ENCODE data around the gene KIRREL1. TPM values are rescaled to one million over a fixed set of nuclear protein-coding genes. Genes with fewer than 3 reads are reported as not detected.

The KIRREL1 gene
- total and polyA plus RNA-seq, 2 of the 8 experiments (the other 6 are each of a cell fraction or from before 2014, with no cell fraction given) = 14.2 to 39.0 TPM

GRCh38 chr1:157992833-157993146, 655 bp upstream of the KIRREL1 start (continued):
- no peak for TF ChIP-seq CHD7 (IDR thresholded peaks at IDR 0.05; ENCODE audit: insufficient replicate concordance, low read length)
- no peak for TF ChIP-seq CHD2 (IDR thresholded peaks at IDR 0.05; ENCODE audit: low read length)
- no peak for TF ChIP-seq SP1 (IDR thresholded peaks at IDR 0.05; ENCODE audit: low read depth, low read length)
- TF ChIP-seq EZH2 (IDR thresholded peaks at IDR 0.05; ENCODE audit: low read depth, low read length, severe bottlenecking) = no peak
- TF ChIP-seq USF2 (IDR thresholded peaks at IDR 0.05; ENCODE audit: low read length) = no peak
- no peak for TF ChIP-seq SIN3A (conservative IDR thresholded peaks at IDR 0.05 in 1 of 2, IDR thresholded peaks at IDR 0.05 in 1 of 2; ENCODE audit: low read depth in 1 of 2, low read length in 2 of 2)
- no peak for TF ChIP-seq GTF2F1 (IDR thresholded peaks at IDR 0.05; ENCODE audit: borderline replicate concordance, low read depth, low read length)
- TF ChIP-seq CREB1 (IDR thresholded peaks at IDR 0.05) = no peak
- TF ChIP-seq BCL11A (IDR thresholded peaks at IDR 0.05; ENCODE audit: low read depth in 2 of 2, low read length in 2 of 2) = no peak
- TF ChIP-seq KDM5A (IDR thresholded peaks at IDR 0.05; ENCODE audit: low read length) = no peak
- TF ChIP-seq MAFK (IDR thresholded peaks at IDR 0.05; ENCODE audit: low read depth, low read length) = no peak
